ENCODE results near the gene OSBPL10.

GRCh38 chr3:32017286-32017685 is 36.2 kb upstream of the OSBPL10 start:
- no peak for TF ChIP-seq CTCF (IDR thresholded peaks at IDR 0.05; ENCODE audit: low read length)
- TF ChIP-seq EZH2 (IDR thresholded peaks at IDR 0.05; ENCODE audit: borderline replicate concordance, low read length), result no peak

All from OCI-LY1 (cell line).